GM12878 (cell line): ENCODE measurements around the gene WNT9B.

Experiments used
- CTCF ChIP-seq, 3 experiments: IDR thresholded peaks in 2 of 3; conservative IDR thresholded peaks in 1 of 3; 2 replicates each; pipeline ENCODE4 v1.5.1; 2011; ENCODE audit warnings: low read depth in 3 of 3, low read length in 3 of 3, mild to moderate bottlenecking in 3 of 3, control low read depth in 2 of 3, moderate library complexity in 2 of 3, inconsistent platforms in 1 of 3, mixed read lengths in 1 of 3; ENCODE audit not compliant: control insufficient read depth in 2 of 3, insufficient read depth in 1 of 3; ENCODE audit errors: extremely low read depth in 1 of 3
- EZH2 ChIP-seq: IDR thresholded peaks from 2 replicates; pipeline ENCODE4 v1.6.1; 2012; ENCODE audit warnings: low read depth, mild to moderate bottlenecking, control low read depth, inconsistent platforms, low read length, borderline replicate concordance; ENCODE audit not compliant: control insufficient read depth
- POLR2AphosphoS5 ChIP-seq: IDR thresholded peaks from 2 replicates; pipeline ENCODE4 v1.6.1; 2011; ENCODE audit warnings: mild to moderate bottlenecking, low read length, inconsistent platforms
- SMC3 ChIP-seq: IDR thresholded peaks from 2 replicates; pipeline ENCODE4 v1.6.1; 2011; ENCODE audit warnings: low read length, improper control_type of control experiment, borderline replicate concordance
- TAF1 ChIP-seq: IDR thresholded peaks from 2 replicates; pipeline ENCODE4 v1.6.1; 2011; ENCODE audit warnings: mild to moderate bottlenecking, low read depth, low read length, borderline replicate concordance
- TARDBP ChIP-seq: IDR thresholded peaks from 2 replicates; pipeline ENCODE4 v1.6.1; 2016; ENCODE audit warnings: borderline replicate concordance
- TF ChIP-seq, protein P1 (sequence below): fragments of 450-650 bp; IDR thresholded peaks from 2 replicates; pipeline ENCODE4 v1.6.1; 2016; ENCODE audit warnings: mild to moderate bottlenecking

- TF ChIP-seq, protein P1, sequence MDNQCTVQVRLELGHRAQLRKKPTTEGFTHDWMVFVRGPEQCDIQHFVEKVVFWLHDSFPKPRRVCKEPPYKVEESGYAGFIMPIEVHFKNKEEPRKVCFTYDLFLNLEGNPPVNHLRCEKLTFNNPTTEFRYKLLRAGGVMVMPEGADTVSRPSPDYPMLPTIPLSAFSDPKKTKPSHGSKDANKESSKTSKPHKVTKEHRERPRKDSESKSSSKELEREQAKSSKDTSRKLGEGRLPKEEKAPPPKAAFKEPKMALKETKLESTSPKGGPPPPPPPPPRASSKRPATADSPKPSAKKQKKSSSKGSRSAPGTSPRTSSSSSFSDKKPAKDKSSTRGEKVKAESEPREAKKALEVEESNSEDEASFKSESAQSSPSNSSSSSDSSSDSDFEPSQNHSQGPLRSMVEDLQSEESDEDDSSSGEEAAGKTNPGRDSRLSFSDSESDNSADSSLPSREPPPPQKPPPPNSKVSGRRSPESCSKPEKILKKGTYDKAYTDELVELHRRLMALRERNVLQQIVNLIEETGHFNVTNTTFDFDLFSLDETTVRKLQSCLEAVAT, result no peak
- TF ChIP-seq POLR2AphosphoS5 (no peak), TAF1 (no peak), TARDBP (no peak), SMC3 (no peak), CTCF (IDR thresholded peaks at IDR 0.05 in 2 of 3, conservative IDR thresholded peaks at IDR 0.05 in 1 of 3; ENCODE audit: control insufficient read depth in 2 of 3, extremely low read depth in 1 of 3, insufficient read depth in 1 of 3, low read depth in 3 of 3, low read length in 3 of 3) (no peak), EZH2 (no peak)
Measured at GRCh38 chr17:46853896-46854444, 2.6 kb downstream of the WNT9B start.
